Activated CD8-positive, alpha-beta T cell treated with anti-CD3 and anti-CD28 coated beads for 36 hours (primary cell): ENCODE data around the gene EIF4E3. TPM values are rescaled to one million over a fixed set of nuclear protein-coding genes. Genes with fewer than 3 reads are reported as not detected.

Experiments
- ATAC-seq: fragments of 200-7000 bp; cut with Tn5 transposase; one replicate; pipeline ENCODE4 v1.10.0; 2021; ENCODE audit warnings: mild to moderate bottlenecking, moderate library complexity
- CTCF ChIA-PET: fragments of 350-600 bp; sonication (Branson Sonifier 250); formaldehyde crosslinking; loops from one replicate; lab custom pipeline; 2021; ENCODE audit warnings: antibody characterized with exemption; lab: Charles Lee
- POLR2A ChIA-PET: fragments of 350-600 bp; sonication (Branson Sonifier 250); formaldehyde crosslinking; loops from one replicate; lab custom pipeline; 2021; ENCODE audit warnings: antibody characterized with exemption; lab: Charles Lee
- DNase-seq: peaks from one replicate; pipeline ENCODE4 v3.0.0-alpha.2; 2020
- H3K27ac Mint-ChIP-seq: one replicate; pipeline ENCODE4 v1.8.0; 2021; ENCODE audit warnings: mild to moderate bottlenecking, mixed read lengths
- H3K27me3 Mint-ChIP-seq: one replicate; pipeline ENCODE4 v1.8.0; 2021; ENCODE audit warnings: mixed read lengths
- H3K36me3 Mint-ChIP-seq: one replicate; pipeline ENCODE4 v1.8.0; 2021; ENCODE audit warnings: low read depth, mixed read lengths
- H3K4me1 Mint-ChIP-seq: one replicate; pipeline ENCODE4 v1.8.0; 2021; ENCODE audit warnings: low read depth, mixed read lengths
- H3K4me3 Mint-ChIP-seq: one replicate; pipeline ENCODE4 v1.8.0; 2021; ENCODE audit warnings: mild to moderate bottlenecking, moderate library complexity, mixed read lengths
- H3K9me3 Mint-ChIP-seq: one replicate; pipeline ENCODE4 v1.8.0; 2021; ENCODE audit warnings: mixed read lengths
- intact Hi-C: fragments of 100-400 bp; cut with micrococcal nuclease; formaldehyde crosslinking; loops from one replicate; pipeline ENCODE4 v1.10.0; 2022
- total RNA-seq, 2 experiments: library from RNA; stranded (reverse); gene quantifications; one replicate each; pipeline ENCODE4 v1.2.3, GENCODE V29; 2021
- TF ChIP-seq, protein P1 (sequence below): fragments of 200-600 bp; IDR thresholded peaks from one replicate; pipeline ENCODE4 v1.8.0; 2022; ENCODE audit warnings: antibody characterized with exemption, mild to moderate bottlenecking

Gene EIF4E3
- total RNA-seq, 2 experiments from 2014 or later: 29.3 to 30.4 TPM

DNA sequence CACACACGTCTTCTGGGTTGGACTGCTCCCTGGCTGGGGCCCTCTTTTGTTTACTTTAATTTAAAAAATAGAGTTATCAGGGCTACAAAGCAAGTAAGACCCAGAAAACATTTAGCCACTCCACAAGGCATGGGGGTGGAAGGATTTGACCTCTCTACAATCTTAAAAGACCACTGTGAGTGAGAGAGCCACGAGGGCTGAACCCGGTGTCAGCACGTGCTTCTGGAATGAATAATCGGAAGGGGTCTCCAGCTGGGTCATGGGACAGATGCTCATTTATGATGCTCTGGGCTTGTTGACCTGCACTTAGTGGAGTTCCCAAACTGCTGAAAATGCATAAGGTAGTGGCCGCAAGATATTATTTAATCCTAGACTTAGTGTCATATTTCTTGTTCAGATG lies 52.4 kb downstream of the EIF4E3 start:
- ChIA-PET POLR2A (no interaction called here), CTCF (no interaction called here)
- Mint-ChIP-seq H3K27ac (no peak overlapping the region), H3K27me3 (no peaks in the 10 kb centered on the region), H3K36me3 (peaks cover 7% of the 10 kb centered on the region), H3K9me3 (no peaks in the 10 kb centered on the region), H3K4me3 (no peak overlapping the region), H3K4me1 (no peaks in the 10 kb centered on the region)
- intact Hi-C loops: no loop called here
- no peak for ATAC-seq
- TF ChIP-seq, protein P1, sequence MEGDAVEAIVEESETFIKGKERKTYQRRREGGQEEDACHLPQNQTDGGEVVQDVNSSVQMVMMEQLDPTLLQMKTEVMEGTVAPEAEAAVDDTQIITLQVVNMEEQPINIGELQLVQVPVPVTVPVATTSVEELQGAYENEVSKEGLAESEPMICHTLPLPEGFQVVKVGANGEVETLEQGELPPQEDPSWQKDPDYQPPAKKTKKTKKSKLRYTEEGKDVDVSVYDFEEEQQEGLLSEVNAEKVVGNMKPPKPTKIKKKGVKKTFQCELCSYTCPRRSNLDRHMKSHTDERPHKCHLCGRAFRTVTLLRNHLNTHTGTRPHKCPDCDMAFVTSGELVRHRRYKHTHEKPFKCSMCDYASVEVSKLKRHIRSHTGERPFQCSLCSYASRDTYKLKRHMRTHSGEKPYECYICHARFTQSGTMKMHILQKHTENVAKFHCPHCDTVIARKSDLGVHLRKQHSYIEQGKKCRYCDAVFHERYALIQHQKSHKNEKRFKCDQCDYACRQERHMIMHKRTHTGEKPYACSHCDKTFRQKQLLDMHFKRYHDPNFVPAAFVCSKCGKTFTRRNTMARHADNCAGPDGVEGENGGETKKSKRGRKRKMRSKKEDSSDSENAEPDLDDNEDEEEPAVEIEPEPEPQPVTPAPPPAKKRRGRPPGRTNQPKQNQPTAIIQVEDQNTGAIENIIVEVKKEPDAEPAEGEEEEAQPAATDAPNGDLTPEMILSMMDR: no peak
- no peak for DNase-seq

DNA sequence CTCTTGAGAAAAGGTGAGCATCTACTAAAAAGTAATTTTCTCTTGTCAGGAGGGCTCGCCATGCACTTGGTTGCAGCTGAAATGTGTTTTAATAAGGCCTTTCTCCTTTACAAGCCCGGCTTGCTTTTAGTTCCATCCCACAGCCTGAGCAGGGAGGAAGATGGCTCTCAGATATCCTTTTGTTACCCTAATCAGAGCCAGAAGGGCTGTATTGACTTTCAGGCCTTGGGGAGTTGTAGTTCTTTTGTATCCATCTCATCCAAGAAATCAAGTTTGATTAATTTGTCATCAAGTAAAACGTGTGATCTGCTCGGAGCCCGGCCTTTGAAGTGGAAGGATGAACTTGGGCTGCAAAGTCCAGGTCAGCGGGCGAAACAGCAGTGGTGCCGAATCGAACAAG lies 52.9 kb downstream of the EIF4E3 start:
- POLR2A ChIA-PET: no interaction called here

GRCh38 chr3:71671216-71671845 lies 53.9 kb downstream of the EIF4E3 start:
- POLR2A ChIA-PET: no interaction called here
- no peaks in the 10 kb centered on the region for H3K4me1 Mint-ChIP-seq
- TF ChIP-seq, protein P1: no peak
- H3K36me3 Mint-ChIP-seq: peaks cover 9% of the 10 kb centered on the region
- intact Hi-C loops: no loop called here
- ATAC-seq: no peak
- no peaks in the 10 kb centered on the region for H3K27me3 Mint-ChIP-seq
- H3K4me3 Mint-ChIP-seq: no peak overlapping the region
- no peak for DNase-seq
- no peaks in the 10 kb centered on the region for H3K9me3 Mint-ChIP-seq
- H3K27ac Mint-ChIP-seq: no peak overlapping the region
- CTCF ChIA-PET: no interaction called here

More for the DNA sequence above, 52.9 kb downstream of the EIF4E3 start:
- TF ChIP-seq, protein P1: no peak
- intact Hi-C loops: no loop called here
- ATAC-seq (no peak), DNase-seq (no peak)
- no peaks in the 10 kb centered on the region for H3K9me3 Mint-ChIP-seq
- H3K36me3 Mint-ChIP-seq: peaks cover 8% of the 10 kb centered on the region
- H3K27me3 Mint-ChIP-seq: no peaks in the 10 kb centered on the region
- H3K27ac Mint-ChIP-seq: no peak overlapping the region
- H3K4me3 Mint-ChIP-seq: no peak overlapping the region
- CTCF ChIA-PET: no interaction called here
- H3K4me1 Mint-ChIP-seq: no peaks in the 10 kb centered on the region

DNA sequence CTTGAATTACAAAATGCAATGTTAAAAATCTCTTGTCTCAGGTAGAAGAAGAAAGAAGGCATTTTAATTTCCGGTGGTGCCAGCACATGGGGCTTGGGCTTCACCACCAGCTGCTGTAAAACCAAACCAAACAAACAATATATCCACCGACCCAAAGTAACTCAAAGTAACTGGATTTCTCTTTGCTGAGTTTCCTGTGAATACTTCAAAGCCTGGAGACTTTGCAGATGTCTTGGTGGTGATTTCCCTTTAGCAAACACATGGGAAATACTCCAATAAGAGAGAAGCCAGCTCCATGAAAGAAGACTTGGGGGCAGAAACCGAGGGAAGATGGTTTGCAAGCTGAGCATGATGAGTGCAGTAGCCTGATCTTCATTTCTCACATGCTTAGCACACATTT lies 62.6 kb downstream of the EIF4E3 start:
- Mint-ChIP-seq H3K27me3 (no peaks in the 10 kb centered on the region), H3K4me1 (peaks cover 38% of the 10 kb centered on the region), H3K27ac (no peak overlapping the region), H3K36me3 (peaks cover 16% of the 10 kb centered on the region), H3K4me3 (no peak overlapping the region), H3K9me3 (peaks cover 10% of the 10 kb centered on the region)
- CTCF ChIA-PET: interaction anchor here (1.1 to 2.7 kb wide), 4 partner anchors 9 to 60 kb away, joined by 3 to 12 read pairs (median 4); no protein-coding TSS in a partner anchor
- DNase-seq (no peak), ATAC-seq (no peak)
- TF ChIP-seq, protein P1: no peak
- POLR2A ChIA-PET: no interaction called here
- intact Hi-C loops: no loop called here

DNA sequence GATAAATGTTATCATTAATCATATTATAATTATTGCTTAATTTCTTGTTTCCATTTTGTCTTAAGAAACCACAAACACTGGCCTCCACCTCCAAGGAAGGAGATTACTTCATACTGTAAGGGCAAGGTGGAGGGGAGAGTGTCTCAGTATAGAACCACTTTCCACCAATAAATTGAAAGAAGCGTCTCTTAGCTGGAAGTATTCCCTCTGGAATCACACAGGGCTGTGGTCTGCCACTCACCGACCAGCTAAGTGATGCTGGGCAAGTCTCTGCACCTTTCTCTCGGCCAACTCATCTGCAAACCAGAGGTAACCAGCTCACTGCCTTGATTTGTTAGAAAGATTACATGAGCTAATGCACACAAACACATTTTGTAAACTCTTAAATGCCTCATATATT lies 63.1 kb downstream of the EIF4E3 start:
- intact Hi-C loops: no loop called here
- no peak overlapping the region for H3K27ac Mint-ChIP-seq
- no peak for DNase-seq

More for the DNA sequence above, 63.1 kb downstream of the EIF4E3 start:
- H3K4me3 Mint-ChIP-seq: no peak overlapping the region
- peaks cover 10% of the 10 kb centered on the region for H3K9me3 Mint-ChIP-seq
- peaks cover 16% of the 10 kb centered on the region for H3K36me3 Mint-ChIP-seq
- TF ChIP-seq, protein P1: no peak
- ChIA-PET POLR2A (no interaction called here), CTCF (interaction anchor here (1.1 to 2.7 kb wide), 4 partner anchors 9 to 60 kb away, joined by 3 to 12 read pairs (median 4); no protein-coding TSS in a partner anchor)
- H3K27me3 Mint-ChIP-seq: no peaks in the 10 kb centered on the region
- ATAC-seq: no peak
- H3K4me1 Mint-ChIP-seq: peaks cover 38% of the 10 kb centered on the region
